HEK293 (cell line): Measurements from ENCODE around the gene MPHOSPH9.

Experiments used
- CTCF ChIA-PET: fragments of 350-600 bp; formaldehyde crosslinking; extraction: SDS; loops from one replicate; lab custom pipeline; 2021; ENCODE audit warnings: antibody characterized with exemption; lab: Yijun Ruan, JAX
- POLR2A ChIA-PET: fragments of 300-600 bp; formaldehyde crosslinking; extraction: SDS; loops from one replicate; lab custom pipeline; 2020; ENCODE audit warnings: antibody characterized with exemption, inconsistent platforms; lab: Yijun Ruan, JAX
- H3K27ac ChIP-seq: fragments of 200-500 bp; sonication (Bioruptor generic); 2 replicates; pipeline ENCODE4 v1.5.1; 2014; ENCODE audit warnings: low read depth, low read length, control low read depth, inconsistent platforms; ENCODE audit errors: extremely low read depth
- H3K36me3 ChIP-seq, 2 experiments: fragments of 200-500 bp in 1 of 2; sonication (Bioruptor generic) in 1 of 2; 1 replicate in 1 of 2; 2 replicates in 1 of 2; pipeline ENCODE4 v1.5.1; 2014 to 2017; ENCODE audit warnings: inconsistent platforms in 2 of 2, low read length in 2 of 2; ENCODE audit not compliant: control insufficient read depth in 2 of 2, insufficient read depth in 1 of 2
- H3K4me1 ChIP-seq: fragments of 200-500 bp; sonication (Bioruptor generic); 2 replicates; pipeline ENCODE4 v1.5.1; 2014; ENCODE audit warnings: mild to moderate bottlenecking, low read length, inconsistent platforms; ENCODE audit not compliant: control insufficient read depth, insufficient read depth
- H3K4me3 ChIP-seq: 2 replicates; pipeline ENCODE4 v1.5.1; 2011; ENCODE audit warnings: low read depth, mild to moderate bottlenecking, control low read depth, low read length, moderate library complexity
- H3K9me3 ChIP-seq: fragments of 200-500 bp; sonication (Bioruptor generic); 2 replicates; pipeline ENCODE4 v1.5.1; 2014; ENCODE audit warnings: low read depth, low read length, inconsistent platforms; ENCODE audit not compliant: control insufficient read depth, insufficient read depth
- GLI4 ChIP-seq: fragments of 450-650 bp; formaldehyde crosslinking; IDR thresholded peaks from 2 replicates; pipeline ENCODE4 v1.5.1; 2016; ENCODE audit warnings: missing biosample characterization, missing genetic modification characterization
- SALL2 ChIP-seq: fragments of 450-650 bp; formaldehyde crosslinking; IDR thresholded peaks from 2 replicates; pipeline ENCODE4 v1.5.0; 2017; ENCODE audit warnings: missing biosample characterization, mild to moderate bottlenecking, missing genetic modification characterization, borderline replicate concordance
- ZBTB20 ChIP-seq: fragments of 450-650 bp; formaldehyde crosslinking; IDR thresholded peaks from 2 replicates; pipeline ENCODE4 v1.5.1; 2016; ENCODE audit warnings: missing biosample characterization, missing genetic modification characterization
- ZBTB8A ChIP-seq: fragments of 450-650 bp; formaldehyde crosslinking; IDR thresholded peaks from 2 replicates; pipeline ENCODE4 v1.5.1; 2016; ENCODE audit warnings: missing biosample characterization, missing genetic modification characterization
- ZNF155 ChIP-seq: fragments of 450-650 bp; formaldehyde crosslinking; IDR thresholded peaks from 2 replicates; pipeline ENCODE4 v1.5.1; 2016; ENCODE audit warnings: missing biosample characterization, missing genetic modification characterization
- ZNF2 ChIP-seq: fragments of 450-650 bp; formaldehyde crosslinking; IDR thresholded peaks from 2 replicates; pipeline ENCODE4 v1.5.1; 2016; ENCODE audit warnings: missing biosample characterization, missing genetic modification characterization
- ZNF302 ChIP-seq: fragments of 450-650 bp; formaldehyde crosslinking; IDR thresholded peaks from 2 replicates; pipeline ENCODE4 v1.5.1; 2016; ENCODE audit warnings: missing biosample characterization, missing genetic modification characterization, low read depth
- ZNF335 ChIP-seq: fragments of 450-650 bp; formaldehyde crosslinking; conservative IDR thresholded peaks from 2 replicates; pipeline ENCODE4 v1.5.1; 2016; ENCODE audit warnings: missing biosample characterization, missing genetic modification characterization
- ZNF514 ChIP-seq: fragments of 450-650 bp; formaldehyde crosslinking; IDR thresholded peaks from 2 replicates; pipeline ENCODE4 v1.5.1; 2016; ENCODE audit warnings: missing biosample characterization, missing genetic modification characterization
- ZNF549 ChIP-seq: fragments of 450-650 bp; IDR thresholded peaks from 2 replicates; pipeline ENCODE4 v1.5.1; 2018; ENCODE audit warnings: missing biosample characterization, missing genetic modification characterization, mild to moderate bottlenecking, inconsistent platforms, moderate library complexity
- ZNF654 ChIP-seq: fragments of 450-650 bp; formaldehyde crosslinking; IDR thresholded peaks from 2 replicates; pipeline ENCODE4 v1.5.1; 2016; ENCODE audit warnings: low read depth, missing biosample characterization, missing genetic modification characterization
- ZNF747 ChIP-seq: fragments of 450-650 bp; formaldehyde crosslinking; IDR thresholded peaks from 2 replicates; pipeline ENCODE4 v1.5.1; 2016; ENCODE audit warnings: missing biosample characterization, missing genetic modification characterization
- ZNF776 ChIP-seq: fragments of 450-650 bp; formaldehyde crosslinking; IDR thresholded peaks from 2 replicates; pipeline ENCODE4 v1.5.0; 2017; ENCODE audit warnings: missing biosample characterization, missing genetic modification characterization, borderline replicate concordance
- ZXDB ChIP-seq: fragments of 450-650 bp; formaldehyde crosslinking; IDR thresholded peaks from 2 replicates; pipeline ENCODE4 v1.5.1; 2016; ENCODE audit warnings: missing biosample characterization, missing genetic modification characterization
- TF ChIP-seq, protein P1 (sequence below): sonication (generic); formaldehyde crosslinking; IDR thresholded peaks from 2 replicates; pipeline ENCODE4 v1.8.1; 2022; ENCODE audit warnings: mild to moderate bottlenecking, moderate library complexity, missing genetic modification reagents
- TF ChIP-seq, protein P2 (sequence below): fragments of 450-650 bp; formaldehyde crosslinking; IDR thresholded peaks from 2 replicates; pipeline ENCODE4 v1.5.1; 2017; ENCODE audit warnings: missing biosample characterization, missing genetic modification characterization
- TF ChIP-seq, protein P3 (sequence below): fragments of 450-650 bp; formaldehyde crosslinking; IDR thresholded peaks from 2 replicates; pipeline ENCODE4; 2016; ENCODE audit warnings: missing biosample characterization, missing genetic modification characterization

Gene MPHOSPH9

DNA sequence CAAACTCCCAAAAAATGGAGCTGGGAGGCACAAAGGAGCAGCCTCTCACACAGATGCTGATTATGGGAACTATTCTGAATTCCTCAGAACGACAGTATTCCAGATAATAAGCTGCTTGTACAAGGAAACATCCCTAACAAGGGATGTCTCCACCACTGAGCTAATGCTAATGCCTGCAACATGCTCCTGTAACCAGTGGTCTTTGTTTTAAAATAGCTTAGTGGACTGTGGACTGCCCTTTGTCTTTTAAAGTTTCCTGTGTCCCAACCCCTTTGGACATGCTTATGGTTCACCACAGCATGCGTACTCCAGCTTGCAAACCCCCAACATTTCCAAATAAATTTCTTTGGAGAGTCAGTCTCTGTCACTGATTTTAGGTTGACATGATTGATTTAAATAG is 65.6 kb downstream of the MPHOSPH9 start:
- H3K27ac ChIP-seq = no peak overlapping the region
- ChIA-PET CTCF (interaction anchor here (1.9 kb wide), 1 partner anchor 123 kb away, joined by 5 read pairs; no protein-coding TSS in a partner anchor), POLR2A (no interaction called here)
- TF ChIP-seq, protein P1, sequence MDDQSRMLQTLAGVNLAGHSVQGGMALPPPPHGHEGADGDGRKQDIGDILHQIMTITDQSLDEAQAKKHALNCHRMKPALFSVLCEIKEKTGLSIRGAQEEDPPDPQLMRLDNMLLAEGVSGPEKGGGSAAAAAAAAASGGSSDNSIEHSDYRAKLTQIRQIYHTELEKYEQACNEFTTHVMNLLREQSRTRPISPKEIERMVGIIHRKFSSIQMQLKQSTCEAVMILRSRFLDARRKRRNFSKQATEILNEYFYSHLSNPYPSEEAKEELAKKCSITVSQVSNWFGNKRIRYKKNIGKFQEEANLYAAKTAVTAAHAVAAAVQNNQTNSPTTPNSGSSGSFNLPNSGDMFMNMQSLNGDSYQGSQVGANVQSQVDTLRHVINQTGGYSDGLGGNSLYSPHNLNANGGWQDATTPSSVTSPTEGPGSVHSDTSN (CRISPR knock-in tag) = no peak
- TF ChIP-seq ZNF514 (no peak), ZBTB20 (tag by site-specific recombination) (no peak), ZNF155 (no peak), ZNF654 (tag by site-specific recombination) (no peak)
- TF ChIP-seq, protein P2, sequence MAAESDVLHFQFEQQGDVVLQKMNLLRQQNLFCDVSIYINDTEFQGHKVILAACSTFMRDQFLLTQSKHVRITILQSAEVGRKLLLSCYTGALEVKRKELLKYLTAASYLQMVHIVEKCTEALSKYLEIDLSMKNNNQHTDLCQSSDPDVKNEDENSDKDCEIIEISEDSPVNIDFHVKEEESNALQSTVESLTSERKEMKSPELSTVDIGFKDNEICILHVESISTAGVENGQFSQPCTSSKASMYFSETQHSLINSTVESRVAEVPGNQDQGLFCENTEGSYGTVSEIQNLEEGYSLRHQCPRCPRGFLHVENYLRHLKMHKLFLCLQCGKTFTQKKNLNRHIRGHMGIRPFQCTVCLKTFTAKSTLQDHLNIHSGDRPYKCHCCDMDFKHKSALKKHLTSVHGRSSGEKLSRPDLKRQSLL (tag by site-specific recombination) = no peak
- no peak overlapping the region for H3K4me3 ChIP-seq
- no peaks in the 10 kb centered on the region for H3K9me3 ChIP-seq
- H3K4me1 ChIP-seq = no peaks in the 10 kb centered on the region
- peaks cover 69 to 71% of the 10 kb centered on the region in 2 experiments for H3K36me3 ChIP-seq

DNA sequence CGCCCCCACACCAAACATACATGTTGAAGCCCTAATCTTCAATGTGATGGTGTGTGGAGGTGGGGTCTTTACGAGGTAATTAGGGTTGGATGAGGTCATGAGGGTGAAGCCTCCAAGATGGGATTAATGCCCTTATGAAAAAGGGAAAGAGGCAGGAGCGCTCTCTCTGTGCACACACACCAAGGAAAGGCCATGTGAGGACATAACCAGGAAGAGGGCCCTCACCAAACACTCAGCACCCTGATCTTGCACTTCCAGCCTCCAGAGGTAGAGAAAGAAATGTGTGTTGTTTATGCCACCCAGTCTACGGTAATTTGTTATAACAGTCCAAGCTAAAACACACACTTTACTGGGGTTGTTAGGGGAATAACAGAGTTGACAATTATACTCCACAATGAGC is 67.4 kb downstream of the MPHOSPH9 start:
- no peak overlapping the region for H3K27ac ChIP-seq
- no peak overlapping the region for H3K4me3 ChIP-seq
- no peaks in the 10 kb centered on the region for H3K4me1 ChIP-seq
- H3K36me3 ChIP-seq = peaks cover 51 to 76% of the 10 kb centered on the region in 2 experiments
- TF ChIP-seq ZXDB = no peak
- TF ChIP-seq ZBTB8A = no peak
- no peak for TF ChIP-seq ZNF302 (tag by site-specific recombination)
- TF ChIP-seq ZNF2 = no peak
- no peak for TF ChIP-seq ZNF747 (tag by site-specific recombination)
- TF ChIP-seq ZNF549 = no peak
- TF ChIP-seq, protein P3, sequence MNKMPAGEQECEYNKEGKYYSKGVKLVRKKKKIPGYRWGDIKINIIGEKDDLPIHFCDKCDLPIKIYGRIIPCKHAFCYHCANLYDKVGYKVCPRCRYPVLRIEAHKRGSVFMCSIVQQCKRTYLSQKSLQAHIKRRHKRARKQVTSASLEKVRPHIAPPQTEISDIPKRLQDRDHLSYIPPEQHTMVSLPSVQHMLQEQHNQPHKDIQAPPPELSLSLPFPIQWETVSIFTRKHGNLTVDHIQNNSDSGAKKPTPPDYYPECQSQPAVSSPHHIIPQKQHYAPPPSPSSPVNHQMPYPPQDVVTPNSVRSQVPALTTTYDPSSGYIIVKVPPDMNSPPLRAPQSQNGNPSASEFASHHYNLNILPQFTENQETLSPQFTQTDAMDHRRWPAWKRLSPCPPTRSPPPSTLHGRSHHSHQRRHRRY = no peak
- TF ChIP-seq, all 188 proteins: peak for 0
- H3K9me3 ChIP-seq = no peaks in the 10 kb centered on the region
- CTCF ChIA-PET = no interaction called here
- POLR2A ChIA-PET = interaction anchor here (0.7 kb wide), 1 partner anchor 199 kb away, joined by 5 read pairs; the partner anchor contains the start of gene ABCB9

DNA sequence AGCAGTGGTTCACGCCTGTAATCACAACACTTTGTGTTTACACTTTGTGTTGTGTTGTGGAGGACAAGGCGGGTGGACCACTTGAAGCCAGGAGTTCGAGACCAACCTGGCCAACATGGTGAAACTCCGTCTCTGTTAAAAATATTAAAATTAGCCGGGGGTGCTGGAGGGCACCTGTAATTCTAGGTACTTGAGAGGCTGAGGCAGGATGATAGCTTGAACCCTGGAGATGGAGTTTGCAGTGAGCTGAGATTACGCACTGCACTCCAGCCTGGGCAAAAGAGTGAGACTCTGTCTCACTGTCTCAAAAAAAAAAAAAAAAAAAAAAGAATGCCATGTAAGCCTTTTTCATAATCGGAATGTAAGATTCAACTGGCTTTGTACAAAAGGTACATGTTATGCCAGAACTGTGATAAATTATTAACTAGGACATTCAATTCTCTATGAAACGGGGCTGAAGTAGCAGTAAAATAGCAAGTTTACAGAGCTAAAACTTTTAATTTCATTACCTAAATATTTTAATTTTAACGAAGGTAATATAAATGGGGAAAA is 68.2 kb downstream of the MPHOSPH9 start:
- no peaks in the 10 kb centered on the region for H3K9me3 ChIP-seq
- peaks cover 52 to 80% of the 10 kb centered on the region in 2 experiments for H3K36me3 ChIP-seq
- TF ChIP-seq GLI4 (tag by site-specific recombination) (no peak), ZNF335 (no peak), SALL2 (tag by site-specific recombination) (no peak), ZNF776 (tag by site-specific recombination) (no peak), ZBTB8A (no peak)
- ChIA-PET CTCF (interaction anchor here (0.6 to 0.7 kb wide), 2 partner anchors 73 to 425 kb away, joined by 3 to 4 read pairs; no protein-coding TSS in a partner anchor), POLR2A (interaction anchor here (0.7 kb wide), 1 partner anchor 199 kb away, joined by 5 read pairs; the partner anchor contains the start of gene ABCB9)
- no peak overlapping the region for H3K27ac ChIP-seq
- no peak overlapping the region for H3K4me3 ChIP-seq
- H3K4me1 ChIP-seq = no peaks in the 10 kb centered on the region
